Stimulated activated CD4-positive, alpha-beta T cell treated with anti-CD3 and anti-CD28 coated beads, TNF-alpha, amount 100 ng/mL, for 1 hour (primary cell): Measurements from ENCODE around the gene SPATA9.
"Not testable (repeated sequence)": the region's sequence is repeated elsewhere in the genome, so short reads cannot be mapped to it uniquely, and the experiment has no call there.

Experiments
- DNase-seq, 3 donors: peaks; one replicate each; pipeline ENCODE4 v3.0.0-alpha.2; 2020; ENCODE audit warnings: low read depth in 3 of 3, low spot score in 1 of 3

Gene SPATA9

DNA sequence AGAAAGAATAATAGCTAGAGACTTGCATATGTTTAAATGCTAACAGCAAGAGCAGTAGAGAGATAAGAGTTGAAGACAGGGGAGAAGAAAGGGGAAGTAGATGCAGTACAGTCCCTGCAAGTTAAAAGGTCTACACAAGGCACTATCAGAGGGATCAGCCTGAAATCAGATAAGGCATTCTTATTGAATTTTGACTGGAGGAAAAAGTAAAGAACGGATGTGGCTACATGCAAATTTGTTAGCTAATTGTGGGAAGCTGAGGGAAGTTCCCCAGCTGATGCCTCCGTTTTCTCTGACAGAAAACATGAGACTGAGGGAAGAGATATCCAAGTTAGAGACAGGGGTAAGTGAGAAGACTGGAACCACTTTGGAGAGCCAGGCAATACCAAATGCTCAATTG, 35.4 kb upstream of the SPATA9 start:
- DNase-seq = no peak

DNA sequence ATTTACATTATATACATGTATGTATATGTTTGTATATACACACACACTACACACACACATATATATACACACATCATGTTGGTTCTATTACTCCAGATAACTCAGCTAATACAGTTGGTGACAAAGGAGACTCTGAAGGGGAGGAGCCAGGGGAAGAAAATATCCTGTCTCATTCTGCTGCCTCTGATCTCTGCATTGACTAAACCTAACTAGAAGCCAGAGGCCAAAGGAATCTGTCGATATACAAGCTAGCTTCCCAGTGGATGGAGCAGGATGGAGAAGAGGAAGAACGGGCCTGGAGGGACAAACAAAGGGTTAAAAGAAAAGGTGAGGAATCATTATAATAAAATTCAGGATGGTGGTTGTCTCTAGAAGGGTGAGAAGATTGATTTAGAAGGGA, 34.6 kb upstream of the SPATA9 start:
- DNase-seq = no peak

GRCh38 chr5:95715799-95716461, 33.1 kb upstream of the SPATA9 start:
- DNase-seq = no peak

DNA sequence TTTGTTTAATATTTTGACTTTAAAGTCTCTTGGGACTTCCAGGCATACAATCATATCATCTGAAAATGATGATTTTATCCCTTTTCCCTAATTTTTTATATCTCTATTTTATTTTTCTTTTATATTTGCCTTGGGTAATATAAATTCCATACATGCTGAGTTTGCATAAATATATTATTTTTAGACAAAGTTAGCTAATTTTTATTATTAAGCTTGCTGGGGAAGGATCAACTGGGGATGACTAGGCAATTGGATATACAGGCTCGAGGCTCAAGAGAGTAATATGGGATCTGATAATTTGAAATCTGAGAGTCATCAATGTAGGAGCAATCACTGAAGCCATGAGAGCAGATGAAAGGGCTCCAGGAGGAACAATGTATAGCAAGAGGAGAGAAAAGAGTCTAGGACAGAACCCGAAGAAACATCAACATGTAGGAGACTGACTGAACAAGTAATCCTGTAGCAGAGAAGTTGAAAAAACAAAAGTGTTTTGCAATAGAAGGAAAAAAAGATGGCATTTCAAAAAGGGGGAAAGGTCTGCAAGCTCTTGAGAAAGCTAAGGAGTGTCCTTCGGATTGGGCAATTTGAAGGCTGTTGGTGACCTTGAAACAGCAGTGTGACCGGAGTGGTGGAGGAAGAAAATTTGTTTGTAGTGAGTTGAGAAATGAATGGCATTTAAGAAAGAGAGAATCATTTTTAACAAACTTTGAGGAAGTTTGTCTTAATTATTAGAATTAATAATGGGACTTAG, 31.3 kb upstream of the SPATA9 start:
- DNase-seq = no peak

DNA sequence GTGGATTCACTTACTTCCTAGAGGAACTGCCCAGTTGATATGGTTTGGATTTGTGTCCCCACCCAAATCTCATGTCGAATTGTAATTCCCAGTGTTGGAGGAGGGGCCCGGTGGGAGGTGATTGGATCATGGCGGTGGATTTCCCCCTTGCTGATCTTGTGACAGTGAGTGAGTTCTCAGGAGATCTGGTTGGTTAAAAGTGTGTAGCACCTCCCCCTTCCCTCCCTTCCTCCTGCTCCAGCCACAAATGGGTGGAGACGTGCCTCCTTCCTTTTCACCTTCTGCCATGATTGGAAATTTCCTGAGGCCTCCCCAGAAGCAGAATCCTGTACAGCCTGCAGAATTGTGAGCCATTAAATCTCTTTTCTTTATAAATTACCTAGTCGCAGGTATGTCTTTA, 30.5 kb upstream of the SPATA9 start:
- DNase-seq = not testable (repeated sequence)

- no peak for DNase-seq
Observed at GRCh38 chr5:95712347-95712958, 29.7 kb upstream of the SPATA9 start.

- DNase-seq = no peak
Observed at GRCh38 chr5:95711501-95712346, 28.9 kb upstream of the SPATA9 start.

DNA sequence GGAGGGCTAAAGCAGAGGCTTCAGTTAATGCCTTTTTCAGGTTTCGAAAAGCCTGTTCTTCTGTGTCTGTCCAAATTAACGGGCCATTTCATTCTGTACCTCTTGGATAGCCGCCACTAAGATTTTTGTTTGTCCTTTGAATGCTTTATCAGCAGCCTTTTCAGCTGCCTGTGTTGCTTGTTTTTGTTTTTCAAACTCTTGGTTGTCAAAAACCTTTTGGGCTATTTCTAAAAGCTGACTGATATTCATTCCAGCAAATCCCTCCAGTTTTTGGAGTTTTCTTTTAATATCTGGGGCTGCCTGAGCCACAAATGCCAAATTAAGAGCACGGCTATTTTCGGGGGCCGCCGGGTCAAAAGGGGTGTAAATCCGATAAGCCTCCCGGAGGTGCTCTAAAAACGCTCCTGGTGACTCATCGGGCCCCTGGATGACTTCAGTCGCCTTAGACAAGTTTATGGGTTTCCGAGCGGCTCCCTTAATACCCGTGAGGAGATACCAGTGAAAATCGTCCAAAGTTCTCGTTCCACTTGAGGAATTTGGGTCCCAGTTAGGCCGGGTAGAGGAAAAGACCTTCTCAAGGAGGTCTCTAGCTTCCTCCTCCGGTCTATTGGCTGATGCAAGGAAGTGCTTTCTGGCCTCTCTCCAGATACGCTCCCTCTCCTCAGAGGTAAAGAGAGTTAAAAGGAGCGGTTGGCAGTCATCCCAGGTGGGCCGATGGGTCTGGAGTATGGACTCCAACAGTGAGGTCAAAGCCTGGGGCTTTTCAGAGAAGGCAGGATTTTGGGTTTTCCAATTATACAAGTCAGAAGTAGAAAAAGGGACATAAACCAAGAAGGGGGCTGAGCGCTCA, 28.1 kb upstream of the SPATA9 start:
- not testable (repeated sequence) for DNase-seq

DNA sequence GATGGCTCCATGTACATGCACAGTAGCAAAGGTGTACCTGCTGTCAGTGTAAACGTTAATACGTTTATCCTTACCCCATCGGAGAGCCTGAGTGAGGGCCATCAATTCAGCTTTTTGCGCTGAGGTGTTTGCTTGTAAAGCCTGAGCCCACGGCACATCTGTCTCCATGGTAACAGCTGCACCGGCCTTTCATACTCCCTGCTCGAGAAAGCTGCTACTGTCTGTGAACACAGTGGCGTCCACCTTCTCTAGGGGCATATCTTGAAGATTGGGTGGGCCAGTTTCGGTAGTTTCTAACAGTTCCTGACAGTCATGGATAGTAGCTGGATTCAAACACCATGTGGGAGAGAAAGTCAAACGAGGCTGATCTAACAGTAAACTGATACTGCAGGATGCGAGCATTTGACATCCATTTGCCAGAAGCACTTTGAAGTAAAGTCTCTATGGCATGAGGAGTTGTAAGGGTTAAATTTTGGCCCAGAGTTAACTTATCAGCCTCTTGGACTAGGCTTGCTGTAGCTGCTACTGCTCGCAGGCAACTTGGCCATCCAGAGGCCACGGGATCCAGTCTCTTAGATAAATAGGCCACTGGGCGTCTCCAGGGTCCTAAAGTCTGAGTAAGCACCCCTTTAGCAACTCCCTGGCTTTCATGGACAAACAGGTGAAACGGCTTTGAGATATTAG, 27.3 kb upstream of the SPATA9 start:
- DNase-seq = no peak

GRCh38 chr5:95708876-95709275, 26.1 kb upstream of the SPATA9 start:
- no peak for DNase-seq

DNA sequence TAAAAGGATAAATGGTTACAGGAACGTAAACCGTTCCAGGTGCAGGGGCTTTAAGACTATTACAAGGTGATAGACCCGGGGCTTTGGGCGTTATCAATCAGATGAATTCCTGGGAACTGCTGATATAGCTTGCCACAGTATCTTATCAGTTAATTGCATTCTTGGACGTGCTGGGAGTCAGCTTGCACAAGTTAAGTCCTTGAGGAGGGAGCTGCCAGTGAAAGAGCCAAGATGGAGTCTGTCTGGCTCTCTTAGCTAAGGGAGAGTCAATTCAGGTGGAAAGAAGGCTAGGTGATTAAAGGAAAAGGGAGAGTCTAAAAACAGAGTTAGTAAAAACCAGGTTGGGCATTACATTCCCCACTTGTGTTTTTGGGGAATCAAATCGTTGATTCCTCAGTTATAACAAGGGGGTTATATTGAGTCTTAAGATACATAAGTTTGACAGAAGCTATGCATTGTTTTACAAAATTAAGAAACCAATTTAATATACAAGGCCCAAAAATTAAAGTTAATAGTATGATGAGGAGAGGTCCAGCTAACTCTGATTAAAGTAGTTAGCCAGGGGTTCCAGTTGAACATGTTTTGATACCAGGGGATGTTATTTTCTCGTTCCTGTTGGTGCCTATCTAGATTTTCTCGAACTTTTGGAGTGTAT, 24.9 kb upstream of the SPATA9 start:
- not testable (repeated sequence) for DNase-seq

- DNase-seq = no peak
Observed at GRCh38 chr5:95707055-95707454, 24.3 kb upstream of the SPATA9 start.

- not testable (repeated sequence) for DNase-seq
Observed at GRCh38 chr5:95706196-95706595, 23.4 kb upstream of the SPATA9 start.

- no peak for DNase-seq
Observed at GRCh38 chr5:95704150-95704549, 21.4 kb upstream of the SPATA9 start.

- no peak for DNase-seq
Observed at GRCh38 chr5:95701074-95701473, 18.3 kb upstream of the SPATA9 start.

DNA sequence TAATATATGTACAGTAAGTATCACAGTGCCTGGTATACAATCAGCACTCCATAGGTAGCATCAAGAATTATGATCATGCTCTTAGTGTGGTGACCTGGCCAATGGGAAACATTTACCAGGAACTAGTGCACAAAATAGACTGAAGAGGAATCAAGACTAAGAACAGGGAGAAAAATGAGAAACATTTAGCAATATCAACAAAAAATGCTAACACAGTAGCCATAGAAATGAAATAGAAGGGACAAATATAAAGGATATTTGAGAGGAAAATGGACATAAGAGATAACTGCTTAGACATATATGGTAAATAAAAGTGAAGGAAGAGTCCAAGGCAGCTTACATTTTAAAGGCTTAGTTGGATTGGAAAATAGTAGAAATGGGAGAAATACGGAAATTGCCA, 16.5 kb upstream of the SPATA9 start:
- DNase-seq = no peak

- DNase-seq = no peak
Observed at GRCh38 chr5:95697781-95698681, 15.2 kb upstream of the SPATA9 start.

DNA sequence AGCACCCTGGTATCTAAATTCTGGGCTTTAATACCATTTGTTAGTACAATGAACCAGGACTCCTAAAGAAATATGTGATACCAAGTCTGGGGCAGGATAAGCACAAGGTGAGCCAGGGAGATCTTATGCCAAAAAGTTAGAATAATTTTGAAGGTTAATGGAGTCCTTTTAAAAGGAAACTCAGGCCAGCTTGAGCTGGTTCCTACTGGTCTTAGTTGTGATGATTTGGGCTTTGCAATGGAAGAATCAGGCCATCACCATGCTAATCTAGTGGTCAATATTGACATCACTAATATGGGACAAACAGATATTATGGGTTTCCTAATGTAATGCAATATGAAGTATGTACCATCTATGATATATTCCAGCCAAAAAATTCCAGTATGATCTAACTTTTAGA, 7.5 kb upstream of the SPATA9 start:
- no peak for DNase-seq
